ENCODE data around the gene KANK4. TPM values are rescaled to one million over a fixed set of nuclear protein-coding genes. Genes with fewer than 3 reads are reported as not detected.

Gene KANK4
- polyA plus RNA-seq, 3 donors = 1.9 to 8.1 (median 2.4) TPM

GRCh38 chr1:62312698-62313097 lies 6.5 kb downstream of the KANK4 start:
- 39 to 76% (median 75%) methylated on average over 4 of the region's 4 CpGs for WGBS, 3 donors
- H3K27ac ChIP-seq (ENCODE audit: low read depth, low read length) = no peak overlapping the region

- 78 to 84% (median 81%) methylated on average over 6 of the region's 6 CpGs for WGBS, 3 donors
- H3K27ac ChIP-seq (ENCODE audit: low read depth, low read length) = no peak overlapping the region
Measured at GRCh38 chr1:62311473-62311943, 7.7 kb downstream of the KANK4 start.

- H3K27ac ChIP-seq (ENCODE audit: low read depth, low read length) = no peak overlapping the region
- WGBS, 3 donors = 74 to 90% (median 88%) methylated on average over 7 of the region's 7 CpGs
Measured at GRCh38 chr1:62309906-62310305, 9.3 kb downstream of the KANK4 start.

- no peak overlapping the region for H3K27ac ChIP-seq (ENCODE audit: low read depth, low read length)
- WGBS, 3 donors = 46 to 72% (median 55%) methylated on average over 3 of the region's 3 CpGs
Measured at GRCh38 chr1:62308606-62309005, 10.6 kb downstream of the KANK4 start.

- 45 to 70% (median 67%) methylated on average over 6 of the region's 6 CpGs for WGBS, 3 donors
- no peak overlapping the region for H3K27ac ChIP-seq (ENCODE audit: low read depth, low read length)
Measured at GRCh38 chr1:62307895-62308492, 11.2 kb downstream of the KANK4 start.

- WGBS, 3 donors = 24 to 72% (median 64%) methylated on average over 1 of the region's 1 CpG
- no peak overlapping the region for H3K27ac ChIP-seq (ENCODE audit: low read depth, low read length)
Measured at GRCh38 chr1:62307446-62307845, 11.8 kb downstream of the KANK4 start.

GRCh38 chr1:62306065-62306464 lies 13.2 kb downstream of the KANK4 start:
- 97 to 98% (median 98%) methylated on average over 2 of the region's 2 CpGs for WGBS, 3 donors
- no peak overlapping the region for H3K27ac ChIP-seq (ENCODE audit: low read depth, low read length)

GRCh38 chr1:62304975-62305374 lies 14.3 kb downstream of the KANK4 start:
- WGBS, 3 donors = 42 to 89% (median 86%) methylated on average over 7 of the region's 7 CpGs
- no peak overlapping the region for H3K27ac ChIP-seq (ENCODE audit: low read depth, low read length)

- WGBS, 3 donors = 50 to 81% (median 79%) methylated on average over 7 of the region's 7 CpGs
- H3K27ac ChIP-seq (ENCODE audit: low read depth, low read length) = no peak overlapping the region
Measured at GRCh38 chr1:62304515-62304914, 14.7 kb downstream of the KANK4 start.

- WGBS, 3 donors = 75 to 87% (median 86%) methylated on average over 8 of the region's 8 CpGs
- no peak overlapping the region for H3K27ac ChIP-seq (ENCODE audit: low read depth, low read length)
Measured at GRCh38 chr1:62301726-62302390, 17.4 kb downstream of the KANK4 start.

- H3K27ac ChIP-seq (ENCODE audit: low read depth, low read length) = no peak overlapping the region
- WGBS, 3 donors = 46 to 65% (median 55%) methylated on average over 8 of the region's 8 CpGs
Measured at GRCh38 chr1:62299426-62300200, 19.6 kb downstream of the KANK4 start.

- 5 to 8% (median 6%) methylated on average over 6 of the region's 6 CpGs for WGBS, 3 donors
- H3K27ac ChIP-seq (ENCODE audit: low read depth, low read length) = no peak overlapping the region
Measured at GRCh38 chr1:62295921-62296491, 23.2 kb downstream of the KANK4 start.

- no peak overlapping the region for H3K27ac ChIP-seq (ENCODE audit: low read depth, low read length)
- 62 to 72% (median 69%) methylated on average over 5 of the region's 5 CpGs for WGBS, 3 donors
Measured at GRCh38 chr1:62294261-62294660, 25.0 kb downstream of the KANK4 start.

- 71 to 80% (median 76%) methylated on average over 4 of the region's 4 CpGs for WGBS, 3 donors
Measured at GRCh38 chr1:62288662-62289061, 30.6 kb downstream of the KANK4 start.

GRCh38 chr1:62288224-62288623 lies 31.0 kb downstream of the KANK4 start:
- no peak overlapping the region for H3K27ac ChIP-seq (ENCODE audit: low read depth, low read length)
- WGBS, 3 donors = 91 to 99% (median 97%) methylated on average over 2 of the region's 2 CpGs

More at GRCh38 chr1:62288662-62289061, 30.6 kb downstream of the KANK4 start:
- H3K27ac ChIP-seq (ENCODE audit: low read depth, low read length) = no peak overlapping the region

- H3K27ac ChIP-seq (ENCODE audit: low read depth, low read length) = no peak overlapping the region
- whole genome bisulfite sequencing, 3 donors = 24 to 59% (median 47%) methylated on average over 9 of the region's 9 CpGs
Measured at GRCh38 chr1:62286786-62287224, 32.4 kb downstream of the KANK4 start.

- WGBS, 3 donors = 25 to 55% (median 48%) methylated on average over 20 of the region's 20 CpGs
- no peak overlapping the region for H3K27ac ChIP-seq (ENCODE audit: low read depth, low read length)
Measured at GRCh38 chr1:62285984-62286785, 33.0 kb downstream of the KANK4 start.

GRCh38 chr1:62285440-62285839 lies 33.8 kb downstream of the KANK4 start:
- no peak overlapping the region for H3K27ac ChIP-seq (ENCODE audit: low read depth, low read length)
- 23 to 53% (median 34%) methylated on average over 1 of the region's 1 CpG for WGBS, 3 donors
